Measurements from ENCODE around the gene CARD11.
A peak's percentile ranks its signal among the peaks of the same experiment; 100 is the strongest.

The CARD11 gene

GRCh38 chr7:2934984-2935740, 108.5 kb downstream of the CARD11 start:
- H3K27me3 ChIP-seq = no peaks in the 10 kb centered on the region
- H3K36me3 ChIP-seq = peaks cover 67% of the 10 kb centered on the region
- TF ChIP-seq Cebpa-rat (IDR thresholded peaks at IDR 0.05) = no peak

GRCh38 chr7:2934211-2934731, 109.4 kb downstream of the CARD11 start:
- Histone ChIP-seq H3K36me3 (peaks cover 67% of the 10 kb centered on the region), H3K4me2 (no peak overlapping the region), H3K9me3 (no peaks in the 10 kb centered on the region)

More at GRCh38 chr7:2934984-2935740, 108.5 kb downstream of the CARD11 start:
- Histone ChIP-seq H3K9ac (no peak overlapping the region), H3K4me1 (peaks cover 9% of the 10 kb centered on the region; the same call in 1 of the 2 replicates), H3K27ac (no peak overlapping the region), H4K20me1 (no peaks in the 10 kb centered on the region), H3K9me3 (no peaks in the 10 kb centered on the region), H3K4me2 (no peak overlapping the region), H3K4me3 (no peak overlapping the region)

GRCh38 chr7:2932402-2933251, 111.0 kb downstream of the CARD11 start:
- H4K20me1 ChIP-seq = no peaks in the 10 kb centered on the region
- H3K9ac ChIP-seq = no peak overlapping the region
- H3K4me3 ChIP-seq = no peak overlapping the region
- no peak for TF ChIP-seq Cebpa-rat (IDR thresholded peaks at IDR 0.05)
- no peaks in the 10 kb centered on the region for H3K9me3 ChIP-seq
- no peak overlapping the region for H3K27ac ChIP-seq
- H3K27me3 ChIP-seq = no peaks in the 10 kb centered on the region
- H3K4me2 ChIP-seq = no peak overlapping the region
- peaks cover 21% of the 10 kb centered on the region for H3K4me1 ChIP-seq
- peaks cover 55% of the 10 kb centered on the region for H3K36me3 ChIP-seq

More at GRCh38 chr7:2934211-2934731, 109.4 kb downstream of the CARD11 start:
- Histone ChIP-seq H3K4me1 (peaks cover 16% of the 10 kb centered on the region), H3K27me3 (no peaks in the 10 kb centered on the region), H3K4me3 (no peak overlapping the region), H4K20me1 (no peaks in the 10 kb centered on the region), H3K9ac (no peak overlapping the region), H3K27ac (no peak overlapping the region)
- TF ChIP-seq Cebpa-rat (IDR thresholded peaks at IDR 0.05) = no peak

- Histone ChIP-seq H3K27me3 (no peaks in the 10 kb centered on the region), H3K4me2 (no peak overlapping the region), H3K36me3 (peaks cover 46% of the 10 kb centered on the region), H4K20me1 (no peaks in the 10 kb centered on the region), H3K9me3 (no peaks in the 10 kb centered on the region), H3K9ac (no peak overlapping the region), H3K27ac (no peak overlapping the region), H3K4me3 (no peak overlapping the region), H3K4me1 (peaks cover 21% of the 10 kb centered on the region)
- TF ChIP-seq Cebpa-rat (IDR thresholded peaks at IDR 0.05) = no peak
Measured at GRCh38 chr7:2931034-2931415, 112.6 kb downstream of the CARD11 start.

GRCh38 chr7:2930310-2931033, 113.2 kb downstream of the CARD11 start:
- Histone ChIP-seq H4K20me1 (no peaks in the 10 kb centered on the region), H3K9me3 (no peaks in the 10 kb centered on the region), H3K4me2 (peak overlapping the region; percentile 71; the same call in 1 of the 2 replicates), H3K4me1 (peaks cover 21% of the 10 kb centered on the region), H3K4me3 (no peak overlapping the region), H3K9ac (no peak overlapping the region), H3K36me3 (peaks cover 47% of the 10 kb centered on the region), H3K27ac (no peak overlapping the region), H3K27me3 (no peaks in the 10 kb centered on the region)
- no peak for TF ChIP-seq Cebpa-rat (IDR thresholded peaks at IDR 0.05)

GRCh38 chr7:2929321-2930201, 114.1 kb downstream of the CARD11 start:
- TF ChIP-seq Cebpa-rat (IDR thresholded peaks at IDR 0.05) = no peak
- H3K27me3 ChIP-seq = no peaks in the 10 kb centered on the region
- H3K4me2 ChIP-seq = peak overlapping the region; percentile 71
- H3K36me3 ChIP-seq = peaks cover 48% of the 10 kb centered on the region
- H3K27ac ChIP-seq = peak overlapping the region; percentile 49; the same call in 1 of the 2 replicates
- H3K4me1 ChIP-seq = peaks cover 21% of the 10 kb centered on the region
- H3K9me3 ChIP-seq = no peaks in the 10 kb centered on the region
- no peak overlapping the region; the same call in 1 of the 2 replicates for H3K9ac ChIP-seq
- no peaks in the 10 kb centered on the region for H4K20me1 ChIP-seq
- no peak overlapping the region for H3K4me3 ChIP-seq

- peaks cover 21% of the 10 kb centered on the region for H3K4me1 ChIP-seq
- H3K9ac ChIP-seq = no peak overlapping the region; the same call in 1 of the 2 replicates
- no peaks in the 10 kb centered on the region for H4K20me1 ChIP-seq
- no peak overlapping the region for H3K4me3 ChIP-seq
- H3K4me2 ChIP-seq = peak overlapping the region; percentile 71
- peak overlapping the region; percentile 49; the same call in 1 of the 2 replicates for H3K27ac ChIP-seq
- H3K36me3 ChIP-seq = peaks cover 42% of the 10 kb centered on the region
- TF ChIP-seq Cebpa-rat (IDR thresholded peaks at IDR 0.05) = no peak
- H3K27me3 ChIP-seq = no peaks in the 10 kb centered on the region
- no peaks in the 10 kb centered on the region for H3K9me3 ChIP-seq
Measured at GRCh38 chr7:2928613-2929311, 114.9 kb downstream of the CARD11 start.

GRCh38 chr7:2928256-2928612, 115.4 kb downstream of the CARD11 start:
- Histone ChIP-seq H3K36me3 (peaks cover 46% of the 10 kb centered on the region), H3K4me2 (peak overlapping the region; percentile 71; the same call in 1 of the 2 replicates), H3K27ac (no peak overlapping the region), H3K27me3 (no peaks in the 10 kb centered on the region), H3K4me1 (peaks cover 21% of the 10 kb centered on the region), H3K9ac (no peak overlapping the region), H4K20me1 (no peaks in the 10 kb centered on the region), H3K9me3 (no peaks in the 10 kb centered on the region), H3K4me3 (no peak overlapping the region)
- no peak for TF ChIP-seq Cebpa-rat (IDR thresholded peaks at IDR 0.05)
